DND-41 (cell line): Measurements from ENCODE around the gene ERP29.

Experiments
- CTCF ChIP-seq: IDR thresholded peaks from 2 replicates; pipeline ENCODE4 v1.5.1; 2012; ENCODE audit warnings: borderline replicate concordance, low read length, moderate library complexity, mild to moderate bottlenecking; ENCODE audit not compliant: poor library complexity, severe bottlenecking; ENCODE audit errors: extremely low read depth
- EZH2 ChIP-seq: IDR thresholded peaks from 3 replicates; pipeline ENCODE4 v1.6.1; 2012; ENCODE audit warnings: borderline replicate concordance, low read depth, mild to moderate bottlenecking, moderate library complexity, low read length, inconsistent platforms; ENCODE audit not compliant: severe bottlenecking

- TF ChIP-seq CTCF, result no peak
- TF ChIP-seq EZH2, result no peak
These were observed 19.7 kb upstream of the ERP29 start for GRCh38 chr12:111993292-111994150.
